ENCODE measurements around the gene PTPRN2. TPM values are rescaled to one million over a fixed set of nuclear protein-coding genes. Genes with fewer than 3 reads are reported as not detected.

The PTPRN2 gene
- total and polyA plus RNA-seq, 2 donors (not counting 3 experiments of a cell fraction or from before 2014, with no cell fraction given) = 0.62 to 0.88 TPM

- no peaks in the 10 kb centered on the region for H4K20me1 ChIP-seq (replicated peaks; ENCODE audit: control insufficient read depth, extremely low read depth, insufficient read depth, low read length)
- no peak overlapping the region for H3K27ac ChIP-seq (ENCODE audit: insufficient read depth, low read depth, low read length)
- no peaks in the 10 kb centered on the region for H3K9me1 ChIP-seq (replicated peaks; ENCODE audit: control insufficient read depth, extremely low read depth, insufficient read depth, low read length)
- no peaks in the 10 kb centered on the region for H3K4me1 ChIP-seq (ENCODE audit: control insufficient read depth, extremely low read depth, insufficient read depth, low read length)
- dilution Hi-C loops (cut with MboI; ENCODE audit: extremely low pct_ligation_motif_present, low sequenced_read_pairs) = no loop called here
- no peak for TF ChIP-seq EZH2 (IDR thresholded peaks at IDR 0.05; ENCODE audit: borderline replicate concordance, low read depth, low read length, severe bottlenecking)
- H3K9me3 ChIP-seq (replicated peaks; ENCODE audit: control insufficient read depth, insufficient read depth, low read length) = peaks cover 2% of the 10 kb centered on the region
- H3K4me2 ChIP-seq (ENCODE audit: insufficient read depth, low read length) = no peak overlapping the region
- no peak overlapping the region for H2AFZ ChIP-seq (ENCODE audit: low read depth, low read length)
- H3K9ac ChIP-seq (replicated peaks; ENCODE audit: extremely low read depth, insufficient read depth, low read length) = no peak overlapping the region
- intact Hi-C loops (cut with micrococcal nuclease) = no loop called here
- DNase-seq (ENCODE audit: low read depth, low spot score) (no peak), FAIRE-seq (no peak)
- no peaks in the 10 kb centered on the region for H3K36me3 ChIP-seq (ENCODE audit: control insufficient read depth in 2 of 2, extremely low read depth in 1 of 2, insufficient read depth in 2 of 2, low read length in 2 of 2)
- no peaks in the 10 kb centered on the region for H3K27me3 ChIP-seq (ENCODE audit: control insufficient read depth in 2 of 2, insufficient read depth in 2 of 2, low read length in 2 of 2)
- H3K4me3 ChIP-seq (replicated peaks in 1 of 3; ENCODE audit: insufficient read depth in 1 of 3, low read depth in 1 of 3, low read length in 3 of 3) = no peak overlapping the region
- no peaks in the 10 kb centered on the region for H3K79me2 ChIP-seq (ENCODE audit: control insufficient read depth, insufficient read depth, low read length)
- ChIA-PET CTCF (no interaction called here), POLR2A (no interaction called here)
- no TSS peak for BruUV-seq (replicated peaks)
These were observed 777.5 kb downstream of the PTPRN2 start for GRCh38 chr7:157809863-157810851.

- Histone ChIP-seq H3K4me1 (ENCODE audit: control insufficient read depth, extremely low read depth, insufficient read depth, low read length) (no peaks in the 10 kb centered on the region), H3K4me2 (ENCODE audit: insufficient read depth, low read length) (no peak overlapping the region), H3K4me3 (replicated peaks in 1 of 3; ENCODE audit: insufficient read depth in 1 of 3, low read depth in 1 of 3, low read length in 3 of 3) (no peak overlapping the region), H3K9me3 (replicated peaks; ENCODE audit: control insufficient read depth, insufficient read depth, low read length) (peaks cover 2% of the 10 kb centered on the region), H3K27ac (ENCODE audit: insufficient read depth, low read depth, low read length) (no peak overlapping the region), H2AFZ (ENCODE audit: low read depth, low read length) (no peak overlapping the region), H3K27me3 (ENCODE audit: control insufficient read depth in 2 of 2, insufficient read depth in 2 of 2, low read length in 2 of 2) (no peaks in the 10 kb centered on the region), H3K79me2 (ENCODE audit: control insufficient read depth, insufficient read depth, low read length) (no peaks in the 10 kb centered on the region), H4K20me1 (replicated peaks; ENCODE audit: control insufficient read depth, extremely low read depth, insufficient read depth, low read length) (no peaks in the 10 kb centered on the region), H3K36me3 (ENCODE audit: control insufficient read depth in 2 of 2, extremely low read depth in 1 of 2, insufficient read depth in 2 of 2, low read length in 2 of 2) (no peaks in the 10 kb centered on the region), H3K9me1 (replicated peaks; ENCODE audit: control insufficient read depth, extremely low read depth, insufficient read depth, low read length) (no peaks in the 10 kb centered on the region), H3K9ac (replicated peaks; ENCODE audit: extremely low read depth, insufficient read depth, low read length) (no peak overlapping the region)
- ChIA-PET CTCF (no interaction called here), POLR2A (no interaction called here)
- dilution Hi-C loops (cut with MboI; ENCODE audit: extremely low pct_ligation_motif_present, low sequenced_read_pairs) = no loop called here
- FAIRE-seq (no peak), DNase-seq (ENCODE audit: low read depth, low spot score) (no peak)
- TF ChIP-seq CTCF (IDR thresholded peaks at IDR 0.05; ENCODE audit: extremely low read depth in 1 of 2, insufficient read depth in 1 of 2, low read depth in 1 of 2, low read length in 2 of 2) (no peak), POLR2AphosphoS5 (IDR thresholded peaks at IDR 0.05; ENCODE audit: insufficient read depth, low read depth, low read length) (no peak), MYC (IDR thresholded peaks at IDR 0.05; ENCODE audit: low read depth, low read length) (no peak), FOS (IDR thresholded peaks at IDR 0.05; ENCODE audit: borderline replicate concordance, insufficient read depth, low read length) (no peak), EZH2 (IDR thresholded peaks at IDR 0.05; ENCODE audit: borderline replicate concordance, low read depth, low read length, severe bottlenecking) (no peak), GATA2 (IDR thresholded peaks at IDR 0.05; ENCODE audit: insufficient read depth, insufficient read length, low read depth, low read length) (no peak), POLR2A (IDR thresholded peaks at IDR 0.05; ENCODE audit: low read depth, low read length) (no peak), JUN (IDR thresholded peaks at IDR 0.05; ENCODE audit: borderline replicate concordance, insufficient read depth, insufficient read length, low read depth) (no peak), MAX (IDR thresholded peaks at IDR 0.05; ENCODE audit: insufficient read depth, insufficient read length) (no peak)
- intact Hi-C loops (cut with micrococcal nuclease) = no loop called here
- BruUV-seq (replicated peaks) = no TSS peak
These were observed 778.3 kb downstream of the PTPRN2 start for GRCh38 chr7:157809154-157809862.

Data from endothelial cell of umbilical vein (primary cell).